ENCODE measurements around the gene CNTN1.

GRCh38 chr12:41049033-41049432, 356.8 kb downstream of the CNTN1 start:
- no peak for TF ChIP-seq CTCF (IDR thresholded peaks at IDR 0.05)
- TF ChIP-seq YY1 (IDR thresholded peaks at IDR 0.05; ENCODE audit: low read depth): no peak
- no peak for TF ChIP-seq CHD2 (IDR thresholded peaks at IDR 0.05; ENCODE audit: low read length, partially characterized antibody)
- TF ChIP-seq GABPA (IDR thresholded peaks at IDR 0.05; ENCODE audit: low read depth): no peak
- TF ChIP-seq FOXJ3 (CRISPR knock-in tag; IDR thresholded peaks at IDR 0.05): no peak
- TF ChIP-seq PBX3 (IDR thresholded peaks at IDR 0.05): no peak
- TF ChIP-seq ZBTB33 (IDR thresholded peaks at IDR 0.05; ENCODE audit: borderline replicate concordance, low read depth): no peak
